ENCODE results near the gene DGCR2. TPM values are rescaled to one million over a fixed set of nuclear protein-coding genes. Genes with fewer than 3 reads are reported as not detected.

Gene DGCR2
- total and polyA plus RNA-seq, 12 donors, result 24.3 to 70.1 (median 51.9) TPM

DNA sequence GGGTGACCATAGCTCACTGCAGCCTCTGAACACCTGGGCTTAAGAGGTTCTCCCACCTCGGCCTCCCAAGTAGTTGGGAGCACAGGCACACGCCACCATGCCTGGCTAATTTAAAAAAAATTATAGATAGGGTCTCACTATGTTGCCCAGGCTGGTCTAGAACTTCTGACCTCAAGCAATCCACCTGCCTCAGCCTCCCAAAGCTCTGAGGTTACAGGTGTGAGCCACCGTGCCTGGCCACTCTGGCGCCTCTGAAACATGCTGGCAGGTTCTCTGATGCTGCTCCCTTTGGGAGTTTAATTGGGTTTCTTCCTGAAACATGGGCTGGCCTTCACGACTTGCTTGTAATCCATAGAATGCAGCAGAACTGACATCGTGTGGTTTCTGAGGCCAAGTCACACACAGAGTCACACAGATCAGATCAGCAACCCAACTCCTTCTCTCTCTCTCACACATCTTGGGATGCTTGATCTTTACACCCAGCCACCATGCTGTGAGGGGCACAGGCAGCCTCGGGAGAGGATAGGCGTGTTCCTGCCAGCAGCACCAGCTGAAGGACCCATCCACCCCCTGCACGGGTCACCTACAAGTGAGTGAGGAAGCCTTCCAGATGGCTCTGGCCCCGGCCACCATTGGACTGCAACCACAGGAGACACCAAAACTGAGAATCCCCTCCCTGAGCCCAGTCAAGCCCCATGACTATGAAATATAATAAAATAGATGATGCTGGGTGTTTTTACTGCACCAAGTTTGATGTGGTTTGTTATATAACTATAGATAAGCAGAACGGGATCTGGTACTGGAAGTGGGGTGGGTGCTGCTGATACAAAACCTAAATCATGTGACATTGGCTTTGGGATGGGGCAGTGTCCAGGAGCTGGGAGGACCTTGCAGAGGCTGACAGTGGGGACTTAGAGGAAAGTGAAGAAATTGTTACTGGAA lies 31.0 kb upstream of the DGCR2 start:
- Histone ChIP-seq H3K36me3 (replicated peaks in 1 of 2) (no peaks in the 10 kb centered on the region), H3K4me3 (no peak overlapping the region), H3K27ac (no peak overlapping the region), H3K4me1 (replicated peaks in 1 of 2) (peaks cover 0 to 5% of the 10 kb centered on the region in 2 donors), H3K9me3 (replicated peaks in 1 of 3) (no peaks in the 10 kb centered on the region), H3K27me3 (peaks cover 37% of the 10 kb centered on the region)
- WGBS, 4 donors, result 59 to 64% (median 61%) methylated on average over 10 to 11 of the region's 11 CpGs
- no peak for DNase-seq
- no peak for TF ChIP-seq POLR2A (IDR thresholded peaks at IDR 0.05)
- TF ChIP-seq, protein P1, sequence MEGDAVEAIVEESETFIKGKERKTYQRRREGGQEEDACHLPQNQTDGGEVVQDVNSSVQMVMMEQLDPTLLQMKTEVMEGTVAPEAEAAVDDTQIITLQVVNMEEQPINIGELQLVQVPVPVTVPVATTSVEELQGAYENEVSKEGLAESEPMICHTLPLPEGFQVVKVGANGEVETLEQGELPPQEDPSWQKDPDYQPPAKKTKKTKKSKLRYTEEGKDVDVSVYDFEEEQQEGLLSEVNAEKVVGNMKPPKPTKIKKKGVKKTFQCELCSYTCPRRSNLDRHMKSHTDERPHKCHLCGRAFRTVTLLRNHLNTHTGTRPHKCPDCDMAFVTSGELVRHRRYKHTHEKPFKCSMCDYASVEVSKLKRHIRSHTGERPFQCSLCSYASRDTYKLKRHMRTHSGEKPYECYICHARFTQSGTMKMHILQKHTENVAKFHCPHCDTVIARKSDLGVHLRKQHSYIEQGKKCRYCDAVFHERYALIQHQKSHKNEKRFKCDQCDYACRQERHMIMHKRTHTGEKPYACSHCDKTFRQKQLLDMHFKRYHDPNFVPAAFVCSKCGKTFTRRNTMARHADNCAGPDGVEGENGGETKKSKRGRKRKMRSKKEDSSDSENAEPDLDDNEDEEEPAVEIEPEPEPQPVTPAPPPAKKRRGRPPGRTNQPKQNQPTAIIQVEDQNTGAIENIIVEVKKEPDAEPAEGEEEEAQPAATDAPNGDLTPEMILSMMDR (IDR thresholded peaks at IDR 0.05), result no peak
- intact Hi-C loops (cut with DNase I), result no loop called here

DNA sequence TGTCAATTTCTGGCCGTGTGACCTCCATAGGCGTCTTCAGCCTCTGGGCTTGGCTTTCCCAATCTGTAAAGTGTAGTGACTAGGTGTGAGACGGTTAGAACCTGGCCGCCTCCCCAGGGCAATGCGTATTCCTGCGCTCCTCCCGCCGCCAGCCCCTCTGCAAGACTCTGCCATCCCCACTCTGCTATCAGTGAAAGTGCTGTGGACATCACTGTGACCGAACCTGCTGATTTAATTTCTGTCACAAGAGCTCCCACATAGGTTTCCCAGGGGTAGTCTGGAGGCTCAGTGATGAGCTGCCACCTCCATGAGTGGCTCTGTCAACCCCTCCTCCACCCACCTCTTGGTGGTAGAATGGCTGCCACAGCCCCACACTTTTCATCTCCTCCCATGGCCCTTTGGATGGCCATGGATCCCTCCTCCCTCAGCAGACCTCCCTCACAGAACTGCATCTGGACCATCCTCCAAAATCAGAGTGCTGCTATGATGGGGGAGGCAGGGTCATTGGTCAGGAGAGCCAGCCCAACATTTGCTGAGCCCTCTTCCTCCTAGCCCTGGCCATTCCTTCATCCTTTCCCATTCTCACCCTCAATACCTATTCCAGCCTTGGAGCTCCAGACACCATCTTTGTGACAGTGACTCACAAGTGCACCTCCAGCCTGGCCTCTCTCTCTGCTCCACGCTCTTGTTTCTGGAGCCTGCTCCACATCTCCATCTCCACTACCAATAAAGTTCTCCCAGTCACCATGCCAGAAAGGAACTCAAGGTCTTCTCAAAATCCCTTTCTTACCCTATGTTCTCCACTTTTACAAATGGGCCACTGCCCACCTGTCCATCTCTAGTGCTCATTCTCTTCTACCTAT lies 29.3 kb upstream of the DGCR2 start:
- intact Hi-C loops (cut with DNase I), result no loop called here
- Histone ChIP-seq H3K27me3 (peaks cover 41% of the 10 kb centered on the region), H3K27ac (no peak overlapping the region), H3K9me3 (replicated peaks in 1 of 3) (no peaks in the 10 kb centered on the region), H3K4me1 (replicated peaks in 1 of 2) (peaks cover 0 to 5% of the 10 kb centered on the region in 2 donors), H3K4me3 (no peak overlapping the region), H3K36me3 (replicated peaks in 1 of 2) (no peaks in the 10 kb centered on the region)
- TF ChIP-seq POLR2A (IDR thresholded peaks at IDR 0.05), result no peak
- TF ChIP-seq, protein P1 (IDR thresholded peaks at IDR 0.05), result no peak
- no peak for DNase-seq
- 43 to 52% (median 47%) methylated on average over 5 to 10 of the region's 10 CpGs for WGBS, 4 donors

DNA sequence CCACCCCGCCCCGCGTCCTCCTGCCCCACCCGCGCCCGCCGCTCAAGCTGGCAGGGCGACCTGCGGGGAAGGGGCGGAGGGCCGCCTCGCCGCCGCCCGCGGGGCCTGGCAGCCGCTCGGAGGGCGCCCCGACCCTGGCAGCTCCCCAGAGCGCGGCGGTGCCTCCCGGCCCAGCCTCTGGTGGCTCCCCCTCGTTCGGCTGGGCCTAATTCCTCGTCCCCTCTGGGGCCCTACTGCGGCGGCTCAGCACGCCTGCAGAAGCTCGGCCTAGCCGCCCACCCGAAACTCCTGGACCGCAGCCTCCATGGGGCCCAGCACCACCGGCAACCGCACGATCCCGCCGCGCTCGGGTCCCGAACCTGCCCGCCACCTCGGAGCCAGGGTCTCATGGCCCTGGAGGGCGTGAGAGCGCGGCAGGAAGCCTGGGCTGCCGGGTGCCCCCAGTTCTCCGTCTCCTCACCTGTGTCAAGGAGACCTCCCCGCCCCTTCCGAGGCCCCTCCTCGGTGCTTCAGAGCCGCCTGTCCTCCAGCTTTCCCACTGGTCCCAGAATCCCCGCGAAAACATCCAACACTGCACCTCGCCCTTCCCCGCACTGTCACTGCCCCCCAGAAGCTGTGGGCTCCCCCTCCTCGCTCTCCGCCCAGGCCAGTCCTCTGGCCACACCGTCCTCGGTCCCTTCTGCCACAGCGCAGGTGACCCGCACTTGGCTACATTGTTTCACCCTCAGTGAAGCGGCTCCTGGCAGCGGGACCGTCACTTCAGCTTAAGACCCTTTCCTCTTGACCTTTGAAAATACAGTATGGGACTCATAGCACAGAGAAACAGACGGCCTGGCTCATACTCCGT lies 28.5 kb upstream of the DGCR2 start:
- no peak overlapping the region for H3K4me3 ChIP-seq
- H3K4me1 ChIP-seq (replicated peaks in 1 of 2), result peaks cover 0 to 5% of the 10 kb centered on the region in 2 donors

More for the DNA sequence above, 28.5 kb upstream of the DGCR2 start:
- no peak for DNase-seq
- 6 to 30% (median 8%) methylated on average over 13 to 68 of the region's 68 CpGs for WGBS, 4 donors
- TF ChIP-seq, protein P1 (IDR thresholded peaks at IDR 0.05), result no peak
- no peak for TF ChIP-seq POLR2A (IDR thresholded peaks at IDR 0.05)
- Histone ChIP-seq H3K27ac (no peak overlapping the region), H3K27me3 (peaks cover 41% of the 10 kb centered on the region), H3K9me3 (replicated peaks in 1 of 3) (no peaks in the 10 kb centered on the region), H3K36me3 (replicated peaks in 1 of 2) (no peaks in the 10 kb centered on the region)
- intact Hi-C loops (cut with DNase I), result no loop called here

Measured in adrenal gland (tissue), 12 donors.